Measurements from ENCODE around the gene CDH13.
"Not testable (repeated sequence)": the region's sequence is repeated elsewhere in the genome, so short reads cannot be mapped to it uniquely, and the experiment has no call there.

Gene CDH13

DNA sequence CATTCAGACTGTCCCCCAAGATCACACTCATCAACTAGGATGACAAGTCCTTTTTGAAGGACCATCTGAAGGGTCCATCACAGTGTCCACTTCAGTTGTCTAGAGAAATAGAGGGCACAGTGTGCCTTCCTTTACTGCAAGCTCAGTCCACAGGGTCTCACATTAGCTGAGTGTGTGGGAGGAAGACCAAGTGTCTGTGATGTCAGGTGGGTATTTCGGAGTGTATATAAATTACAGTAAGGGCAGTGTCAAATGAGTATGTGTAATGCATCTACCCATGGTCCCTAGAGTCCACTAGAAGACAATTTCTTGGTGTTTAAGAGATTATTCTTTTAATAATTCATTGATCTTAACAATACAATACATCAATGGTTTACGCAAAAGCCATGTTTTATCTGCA, 272.2 kb downstream of the CDH13 start:
- no peak for DNase-seq

DNA sequence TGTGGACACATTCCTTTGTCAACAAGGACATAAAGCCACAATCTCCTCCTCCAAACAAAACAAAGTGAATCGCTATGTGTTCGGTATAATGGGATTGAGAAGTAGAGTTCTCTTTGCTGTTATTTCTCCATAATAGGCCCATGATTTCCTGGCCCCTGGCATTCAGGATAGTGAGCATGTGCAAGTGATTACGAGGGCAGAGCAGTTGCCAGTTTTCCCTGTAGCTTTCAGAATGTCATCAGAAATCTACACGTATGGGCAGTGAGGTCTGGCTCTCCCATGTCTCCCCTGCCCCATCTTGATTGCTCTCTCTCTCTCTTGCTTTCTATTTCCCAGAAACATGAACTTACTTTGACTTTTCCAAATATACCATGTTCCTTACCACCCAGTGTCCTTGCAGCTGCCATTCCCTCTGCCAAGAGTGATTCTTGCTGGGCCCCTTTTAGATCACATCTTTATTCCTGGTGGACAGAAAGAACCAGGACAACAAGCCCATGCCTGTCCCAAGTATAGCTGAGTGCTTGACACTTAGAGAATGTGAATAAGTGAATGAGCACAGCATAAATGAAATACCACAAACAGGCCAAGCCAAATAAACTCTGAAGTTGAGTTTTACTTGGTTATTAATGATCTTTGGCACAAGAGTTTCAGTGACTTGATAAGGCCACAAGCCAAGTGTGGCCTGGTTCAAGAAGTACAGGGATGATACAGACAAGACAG, 273.1 kb downstream of the CDH13 start:
- no peak for DNase-seq

DNA sequence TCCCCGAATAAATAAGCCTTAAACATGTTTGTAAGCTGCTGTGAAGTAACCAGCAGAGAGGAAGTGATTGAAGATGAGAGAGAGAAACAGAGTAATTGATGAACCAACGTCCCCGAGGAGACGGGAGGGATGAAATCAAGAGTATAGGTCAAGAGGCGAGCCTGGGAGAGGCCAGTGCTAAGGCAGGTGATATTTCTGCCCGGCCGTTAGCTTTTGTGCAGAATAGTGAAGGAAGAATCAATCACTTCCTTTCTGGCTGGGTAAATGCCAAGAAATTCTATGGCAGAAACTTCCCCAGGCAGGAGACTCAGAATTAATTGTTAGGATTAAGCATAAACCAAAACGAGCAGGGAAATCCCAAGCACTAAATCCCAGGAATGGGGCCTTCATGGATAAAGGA, 273.8 kb downstream of the CDH13 start:
- no peak for DNase-seq

DNA sequence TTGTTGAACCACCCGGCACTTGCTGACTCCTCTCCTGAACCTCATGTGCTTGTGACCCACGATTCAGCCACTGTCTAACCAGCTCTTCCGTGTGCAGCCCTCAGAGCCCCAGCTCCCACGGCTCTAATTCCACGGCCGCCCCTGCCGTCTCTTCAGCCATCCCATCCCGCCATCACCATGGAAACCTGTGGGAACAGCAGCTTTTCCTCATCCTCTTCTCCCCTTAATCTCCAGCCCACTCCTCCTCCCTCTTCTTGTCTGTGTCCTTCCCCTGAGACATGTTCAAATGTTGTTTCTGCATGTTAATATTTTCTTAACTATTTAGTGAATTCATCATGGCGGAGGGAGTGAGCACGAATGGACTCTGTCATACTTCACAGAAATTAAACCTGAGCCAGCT, 285.2 kb downstream of the CDH13 start:
- no peak for DNase-seq

DNA sequence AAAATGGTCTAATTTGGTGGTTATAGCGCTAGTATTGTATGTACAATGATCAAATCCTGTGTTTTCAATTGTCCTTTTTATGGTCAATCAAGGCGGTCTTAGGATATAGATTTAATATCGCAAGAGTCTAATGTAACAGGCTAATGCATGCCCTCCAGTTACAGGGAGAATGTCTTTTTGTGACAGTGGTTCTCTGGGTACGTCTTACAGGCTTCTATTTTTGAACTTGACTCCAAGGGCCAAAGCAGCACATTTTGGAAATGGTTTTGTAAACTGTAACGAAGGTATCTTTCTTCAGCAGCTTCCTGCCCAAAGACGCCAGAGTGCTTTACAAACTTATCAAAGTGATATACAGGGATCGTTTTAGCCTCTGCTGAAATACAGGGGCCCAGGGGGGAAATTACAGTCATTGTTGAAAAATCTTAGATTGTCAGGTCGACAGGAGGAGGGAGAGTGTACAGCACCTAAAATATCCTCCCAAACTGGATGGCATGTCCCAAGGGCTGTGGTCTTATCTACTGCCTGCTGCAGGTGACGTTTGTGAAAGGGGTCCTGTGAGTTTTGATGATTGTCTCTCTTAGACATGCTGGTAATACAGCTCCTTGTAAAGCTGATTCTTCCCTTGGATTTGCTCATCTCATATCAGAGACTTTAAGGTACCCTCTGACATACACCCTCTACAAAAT, 288.5 kb downstream of the CDH13 start:
- DNase-seq: no peak

DNA sequence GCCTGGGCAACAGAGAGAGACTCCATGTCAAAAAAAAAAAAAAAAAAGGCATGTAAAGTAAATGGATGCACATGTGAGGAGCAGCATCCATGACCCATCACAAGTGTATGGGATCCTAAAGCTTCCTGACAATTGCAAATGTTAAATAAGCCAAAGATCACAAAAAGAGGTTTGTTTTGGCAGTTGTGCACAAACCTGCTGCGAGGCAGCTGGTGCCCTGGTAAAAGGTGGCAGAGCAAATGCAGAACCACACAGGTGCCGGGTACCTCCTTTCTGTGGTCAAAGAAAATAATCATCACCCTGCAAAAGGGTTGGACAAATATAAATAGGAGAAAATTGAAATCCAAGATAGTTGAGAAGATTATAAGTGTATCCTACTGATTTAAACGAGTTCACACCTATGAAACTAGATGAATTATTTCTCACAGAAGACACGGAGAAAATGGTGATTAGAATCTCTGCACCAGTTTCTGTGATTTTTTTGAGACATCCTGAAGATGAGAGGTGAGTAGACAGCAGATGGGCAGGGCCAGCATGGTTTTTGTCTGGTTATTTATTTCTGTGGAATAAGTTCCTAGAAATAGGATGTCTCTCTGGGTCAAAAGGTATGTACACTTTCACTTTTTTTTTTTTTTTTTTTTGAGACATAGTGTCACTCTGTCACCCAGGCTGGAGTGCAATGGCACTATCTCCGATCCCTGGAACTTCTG, 291.3 kb downstream of the CDH13 start:
- no peak for DNase-seq

DNA sequence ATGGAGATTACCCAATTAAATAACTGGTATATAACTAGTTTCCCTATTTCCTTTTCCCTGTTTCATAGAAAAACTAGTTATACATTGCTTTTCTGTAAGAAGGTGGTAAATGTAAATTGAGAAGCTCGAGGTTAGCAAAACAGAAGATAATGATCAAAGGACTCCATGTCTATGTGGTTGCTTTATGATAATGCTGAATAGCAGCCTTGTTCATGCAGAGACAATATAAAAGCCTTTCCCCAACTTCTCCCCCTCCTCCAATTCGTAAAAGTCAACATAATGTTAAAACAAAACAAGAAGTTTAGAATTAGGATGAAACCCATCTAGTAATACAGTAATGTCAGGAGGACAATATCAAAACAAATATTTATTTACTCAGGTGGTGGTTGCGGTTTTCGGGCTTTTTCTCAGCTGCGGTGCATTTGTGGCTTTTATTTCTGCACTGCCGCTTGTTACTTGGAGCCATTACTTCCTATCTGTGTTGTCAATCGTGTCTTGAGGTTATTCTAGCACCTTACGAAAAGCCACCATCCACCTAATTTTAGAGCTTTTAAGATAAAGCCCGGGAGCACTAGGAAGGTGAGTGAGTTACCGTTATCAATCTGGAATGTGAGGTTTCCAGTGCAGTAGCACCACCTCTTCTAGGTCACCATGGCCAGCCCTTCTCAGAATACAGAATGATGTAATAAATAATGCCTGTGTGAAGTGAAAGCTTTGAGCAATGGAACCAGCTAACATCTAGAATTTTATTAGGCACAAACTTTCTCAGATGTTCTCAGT, 297.5 kb downstream of the CDH13 start:
- peak in 1 of 2 donors; percentile 3 for DNase-seq

DNA sequence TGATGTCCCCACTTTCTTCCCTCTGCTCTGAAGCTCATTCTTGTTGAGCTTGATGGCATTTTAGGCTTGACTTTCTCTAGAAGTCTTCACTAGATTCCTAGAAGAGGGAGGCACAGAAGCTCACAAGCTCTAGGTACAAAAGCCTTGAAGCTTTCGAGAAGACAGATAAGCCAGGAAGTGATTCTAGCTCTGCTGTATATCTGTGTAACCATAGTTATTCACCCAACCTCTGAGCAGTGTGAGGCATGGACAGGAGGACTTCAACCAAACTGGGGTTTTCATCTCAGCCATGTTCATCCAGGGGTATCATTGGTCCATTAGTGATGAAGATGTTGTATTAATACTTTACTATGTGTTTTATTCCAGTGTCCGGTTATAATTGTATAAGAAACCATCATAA, 299.7 kb downstream of the CDH13 start:
- DNase-seq: no peak

DNA sequence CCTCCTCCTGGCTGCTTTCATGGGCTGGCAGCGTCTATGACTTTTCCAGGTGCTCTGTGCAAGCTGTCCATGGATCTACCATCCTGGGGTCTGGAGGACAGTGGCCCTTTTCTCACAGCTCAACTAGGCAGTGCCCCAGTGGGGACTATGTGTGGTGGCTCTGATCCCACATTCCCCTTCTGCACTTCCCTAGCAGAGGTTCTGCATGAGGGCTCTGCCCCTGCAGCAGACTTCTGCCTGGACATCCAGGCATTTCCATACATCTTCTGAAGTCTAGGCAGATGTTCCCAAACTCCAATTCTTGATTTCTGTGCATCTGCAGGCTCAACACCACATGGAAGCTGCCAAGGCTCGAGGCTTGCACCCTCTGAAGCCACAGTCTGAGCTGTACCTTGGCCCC, 307.2 kb downstream of the CDH13 start:
- DNase-seq: not testable (repeated sequence)

DNA sequence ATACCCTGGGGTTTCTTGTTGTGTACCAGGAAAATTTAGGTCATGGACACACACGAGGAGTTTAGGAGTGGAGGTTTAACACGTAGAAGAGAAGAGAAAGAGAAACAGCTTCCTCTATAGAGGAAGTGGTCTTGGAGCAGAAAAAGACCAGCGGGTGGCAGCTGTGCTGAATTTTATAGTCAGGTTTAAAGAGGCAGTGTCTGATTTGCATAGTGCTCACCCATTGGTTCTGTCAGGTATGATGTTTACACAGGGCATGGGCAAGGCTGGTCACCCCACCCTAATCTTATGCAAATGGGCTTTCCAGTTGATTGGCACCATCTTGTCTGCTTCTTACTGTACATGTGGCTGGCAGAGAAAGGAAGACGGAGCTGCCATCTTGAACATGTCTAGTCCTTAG, 309.0 kb downstream of the CDH13 start:
- DNase-seq: peak in 1 of 2 donors; percentile 12

DNA sequence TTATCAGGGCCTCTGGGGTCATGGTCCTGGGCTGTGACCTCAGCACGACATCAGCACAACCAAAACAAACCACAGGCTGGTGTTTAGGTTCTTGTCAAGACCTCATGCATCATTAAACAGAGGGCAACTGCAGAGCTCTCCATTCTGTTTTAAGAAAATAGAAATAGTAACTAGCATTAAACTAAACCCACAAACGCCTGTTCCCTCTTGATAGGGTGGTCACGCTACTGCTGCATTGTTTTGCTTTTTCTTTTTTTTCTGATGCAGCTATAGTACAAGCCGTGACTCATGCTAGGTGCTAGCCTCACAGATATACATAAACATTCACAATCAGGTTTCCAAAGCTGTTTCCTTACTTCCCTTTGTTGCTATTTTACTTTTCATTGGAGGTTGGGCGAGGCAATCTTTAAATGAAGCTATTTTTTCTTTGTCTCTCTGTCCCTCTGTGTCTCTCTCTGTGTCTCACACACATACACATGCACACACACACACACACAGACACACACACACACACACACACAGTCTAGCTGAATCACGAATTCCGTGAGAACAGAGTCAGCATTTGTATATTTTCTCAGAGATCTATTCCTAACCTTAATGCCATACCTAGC, 310.3 kb downstream of the CDH13 start:
- peak in 1 of 2 donors; percentile 9 for DNase-seq

DNA sequence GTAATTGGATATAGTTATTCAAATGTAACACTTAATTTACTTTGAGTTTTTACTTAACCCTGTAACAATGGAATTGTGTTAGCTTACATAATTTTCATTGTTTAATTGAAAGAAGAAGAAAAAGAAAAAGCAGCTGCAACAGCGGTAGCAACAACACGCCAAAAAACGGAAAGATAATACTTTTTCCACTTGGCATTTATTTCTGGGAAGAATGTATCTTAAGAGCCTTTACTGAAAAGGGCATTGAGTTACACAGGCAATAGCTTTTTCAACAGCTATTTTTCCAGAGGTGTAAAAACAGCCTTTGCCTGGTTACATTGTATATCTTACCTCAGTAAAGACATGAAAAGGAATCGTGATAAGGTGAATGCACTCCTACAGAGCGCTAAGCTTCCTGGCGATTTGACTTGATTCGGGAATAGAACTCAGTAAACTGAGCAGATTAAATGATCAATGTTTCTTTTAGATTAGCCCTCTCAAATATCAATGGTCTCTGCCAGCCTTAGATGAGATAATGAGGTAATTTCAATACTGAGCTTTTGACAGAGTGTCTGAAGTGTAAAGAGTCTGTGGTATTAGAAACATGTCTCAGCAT, 311.3 kb downstream of the CDH13 start:
- DNase-seq: no peak

DNA sequence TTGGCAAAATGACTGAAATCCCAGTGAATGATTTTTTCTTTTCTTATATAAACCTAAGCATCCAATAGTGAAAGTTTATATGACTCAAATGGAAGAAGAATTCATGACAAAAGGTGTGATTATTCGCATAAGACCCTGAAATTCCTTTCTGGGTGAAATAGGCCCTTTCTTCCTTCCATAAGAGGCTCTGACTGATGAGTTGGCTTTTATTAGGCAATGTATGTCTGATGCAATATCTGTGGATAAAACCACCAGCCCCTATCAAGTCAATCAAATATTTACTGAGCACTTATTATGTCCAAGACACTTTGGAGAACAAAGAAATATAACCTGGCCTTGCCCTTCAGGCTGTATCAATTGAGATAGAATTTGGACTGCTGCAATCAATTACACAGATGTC, 316.6 kb downstream of the CDH13 start:
- no peak for DNase-seq

DNA sequence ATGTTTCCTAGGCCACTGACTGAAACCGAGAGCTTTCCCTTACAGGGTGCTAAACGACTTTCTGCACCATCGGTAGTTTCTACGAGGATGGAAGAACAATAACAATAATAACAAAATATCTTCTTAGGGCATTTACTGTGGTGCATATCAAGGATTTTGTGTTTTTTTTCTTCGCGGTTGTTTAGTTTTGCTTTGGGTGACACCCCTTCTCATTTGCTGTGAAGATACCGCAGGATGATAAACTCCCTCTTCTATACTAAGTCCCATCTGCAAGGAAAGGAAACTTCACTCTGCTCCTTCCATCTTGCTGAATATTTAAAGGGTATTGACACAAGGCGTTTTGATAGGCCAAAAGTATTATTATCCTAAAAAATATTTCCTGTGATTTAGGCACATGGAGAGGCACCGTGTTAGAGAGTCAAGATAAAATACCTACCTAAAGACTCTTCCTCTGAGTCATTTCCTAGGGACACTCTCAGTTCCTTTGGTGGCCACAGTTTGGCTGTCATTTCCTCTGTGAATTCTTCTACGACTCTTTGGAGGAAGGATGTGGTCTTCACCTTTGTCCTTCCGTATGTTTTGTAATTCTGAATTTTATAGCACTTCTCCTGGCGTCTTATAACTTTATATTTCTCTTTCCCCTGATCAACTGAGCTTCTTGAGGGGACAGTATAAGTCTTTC, 318.8 kb downstream of the CDH13 start:
- DNase-seq: peak in 1 of 2 donors; percentile 28

DNA sequence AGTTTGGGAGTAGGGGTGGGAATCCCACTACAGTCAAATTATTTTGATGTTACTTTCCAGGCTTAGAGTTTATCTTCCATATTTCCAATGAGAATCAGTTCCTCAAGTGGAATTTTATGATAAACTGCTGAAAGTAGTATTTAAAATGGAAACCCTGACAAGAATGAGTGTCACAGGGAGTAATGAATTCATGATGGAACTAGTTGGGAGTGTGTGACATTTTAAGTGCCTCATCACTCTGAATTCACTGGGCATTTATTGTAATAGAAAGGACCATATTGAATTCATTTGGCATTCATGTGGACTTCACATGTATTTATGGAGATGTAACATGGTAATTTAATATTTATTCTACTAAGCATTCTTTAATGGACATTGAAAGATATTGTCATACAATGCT, 320.9 kb downstream of the CDH13 start:
- DNase-seq: no peak

DNA sequence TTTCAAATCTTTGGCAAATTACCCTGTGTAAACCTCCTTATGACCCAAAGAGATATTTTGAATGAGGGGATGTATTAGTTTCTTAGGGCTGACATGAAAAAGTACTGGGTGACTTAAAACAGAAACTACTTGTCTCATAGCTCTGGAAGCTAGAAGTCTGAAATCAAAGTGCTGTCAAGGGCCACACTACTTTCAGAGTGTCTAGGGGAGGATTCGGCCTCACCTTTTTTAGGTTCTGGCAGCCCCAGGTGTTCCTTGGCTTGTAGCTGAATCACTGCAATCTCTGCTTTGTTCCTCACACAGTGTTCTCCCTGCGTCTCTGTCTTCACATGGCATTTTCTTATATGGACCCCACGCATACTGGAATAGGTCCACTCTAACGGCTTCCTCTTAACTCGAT, 322.2 kb downstream of the CDH13 start:
- no peak for DNase-seq

DNA sequence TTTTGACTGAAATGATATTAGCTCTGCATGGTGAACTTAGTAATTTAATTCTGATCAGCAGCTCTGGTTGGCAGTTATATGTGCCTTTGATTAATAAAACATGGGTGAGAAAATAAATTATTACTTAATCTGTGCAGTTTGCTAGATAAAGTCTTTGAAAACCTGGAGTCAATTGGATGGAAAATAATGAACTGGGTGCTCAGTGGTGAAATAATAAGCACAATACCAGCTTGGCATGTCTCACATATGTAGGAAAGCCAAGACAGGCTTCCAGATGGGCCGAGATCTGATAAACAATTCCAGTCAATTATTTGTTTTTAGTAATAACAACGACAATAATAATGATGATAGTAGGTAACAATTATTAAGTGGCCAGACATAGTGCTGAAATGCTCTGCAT, 326.7 kb downstream of the CDH13 start:
- DNase-seq: no peak

DNA sequence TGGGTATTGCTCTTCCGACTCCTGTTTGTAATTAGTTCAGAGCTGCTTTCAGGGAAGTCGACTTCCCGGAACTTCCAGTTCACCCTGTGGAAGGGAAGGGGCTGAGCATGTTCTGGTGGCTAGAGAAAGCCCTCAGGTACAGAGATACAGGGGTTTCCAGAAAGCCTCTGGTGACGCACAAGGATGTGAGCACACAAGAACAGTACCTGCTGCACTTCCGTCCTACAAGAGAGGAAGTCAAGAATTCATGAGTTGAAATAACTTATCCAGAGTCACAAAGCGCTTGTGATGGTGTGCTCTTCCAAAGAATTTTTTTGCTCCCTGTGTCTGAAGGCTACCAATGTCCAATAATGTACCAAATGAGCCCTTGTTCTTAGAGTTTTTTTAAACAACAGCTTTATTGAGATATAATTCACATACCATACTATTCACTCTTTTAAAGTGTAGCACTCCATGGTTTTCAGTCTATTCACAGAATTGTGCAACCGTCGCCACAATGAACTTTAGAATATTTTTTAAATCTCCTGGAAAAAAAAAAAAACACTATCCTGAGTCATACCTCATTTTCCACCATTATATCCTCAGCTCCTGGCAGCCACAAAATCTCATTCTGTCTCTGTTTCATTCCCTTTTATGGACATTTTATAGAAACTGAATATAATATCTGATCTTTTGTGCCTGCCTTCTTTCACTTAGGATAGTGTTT, 327.6 kb downstream of the CDH13 start:
- no peak for DNase-seq

DNA sequence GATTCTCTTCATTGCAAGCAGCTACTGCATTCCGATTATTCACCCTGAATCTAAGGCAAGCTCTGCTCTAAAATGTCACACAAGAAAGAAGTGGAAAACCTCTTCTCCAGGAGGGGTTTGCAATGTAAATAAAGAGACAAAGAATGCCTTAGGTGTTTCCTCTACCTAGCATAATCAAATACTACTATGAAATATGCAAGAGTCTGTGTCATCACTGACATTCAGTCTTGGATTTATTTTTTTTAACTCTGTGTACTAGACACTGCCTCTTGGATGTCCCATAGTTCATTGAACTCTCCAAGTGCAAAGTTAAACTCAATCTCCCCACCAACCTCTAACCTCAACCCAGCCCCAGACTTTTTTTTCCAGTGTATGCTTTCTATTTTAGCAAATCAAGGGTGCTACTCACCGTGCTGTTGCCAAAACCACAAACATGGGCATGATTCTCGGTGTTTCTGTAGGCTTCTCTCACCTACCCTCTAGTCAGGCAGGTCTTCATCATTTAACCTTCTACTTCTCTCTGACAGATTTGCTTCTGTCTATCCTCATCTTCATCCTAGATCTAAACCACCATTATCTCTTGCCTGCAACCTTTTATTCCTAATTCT, 329.1 kb downstream of the CDH13 start:
- DNase-seq: no peak

DNA sequence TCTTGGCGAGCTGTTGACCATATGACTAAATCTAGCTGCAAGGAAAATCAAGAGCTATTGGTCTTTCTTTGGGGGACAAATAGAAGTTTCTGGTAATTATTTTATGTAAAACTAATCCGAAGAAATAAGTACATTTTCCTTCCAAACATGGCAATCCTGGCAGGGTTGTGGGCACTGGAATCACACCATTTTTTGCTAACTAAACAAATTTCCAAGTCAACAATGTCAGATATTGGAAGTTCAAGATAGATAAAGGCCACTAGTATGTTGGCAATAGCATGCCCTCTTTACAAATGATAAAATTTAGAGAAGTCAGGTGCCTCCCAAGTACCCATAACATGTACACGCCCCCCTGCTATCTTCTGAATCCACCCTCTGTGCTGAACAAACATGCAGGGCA, 330.4 kb downstream of the CDH13 start:
- DNase-seq: no peak

DNA sequence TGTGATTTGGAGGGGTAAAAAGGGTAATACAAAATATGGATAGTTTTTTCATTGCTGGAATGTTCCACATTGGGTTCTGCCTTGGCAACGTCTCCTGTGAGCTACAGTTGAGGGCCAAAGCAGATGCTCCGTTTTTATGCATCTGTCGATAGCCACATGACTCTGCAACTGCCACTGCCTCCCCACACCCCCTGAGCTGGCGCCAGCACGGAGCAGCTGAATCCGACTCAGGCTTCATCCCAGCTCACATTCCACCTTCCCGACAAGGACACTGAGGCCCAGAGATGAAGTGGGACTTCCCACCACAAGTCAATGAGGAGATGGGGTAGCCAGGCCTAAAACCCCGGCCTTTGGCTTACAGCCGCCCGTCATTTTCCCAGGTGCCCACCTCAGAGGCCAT, 334.1 kb downstream of the CDH13 start:
- no peak for DNase-seq
